CD4-positive, alpha-beta T cell (primary cell): Measurements from ENCODE around the gene DGKB. TPM values are rescaled to one million over a fixed set of nuclear protein-coding genes. Genes with fewer than 3 reads are reported as not detected.

ENCODE experiments used
- ATAC-seq: fragments of 200-7000 bp; cut with Tn5 transposase; one replicate; pipeline ENCODE4 v1.10.0; 2022; ENCODE audit warnings: mild to moderate bottlenecking; ENCODE audit not compliant: poor library complexity
- CTCF ChIA-PET: fragments of 350-600 bp; sonication (Branson Sonifier 250); formaldehyde crosslinking; loops from one replicate; lab custom pipeline; 2021; ENCODE audit warnings: antibody characterized with exemption, inconsistent platforms; lab: Charles Lee
- POLR2A ChIA-PET: fragments of 350-600 bp; sonication (Branson Sonifier 250); formaldehyde crosslinking; loops from one replicate; lab custom pipeline; 2021; ENCODE audit warnings: antibody characterized with exemption, inconsistent platforms; lab: Charles Lee
- DNase-seq, 14 experiments: peaks; one replicate each; pipeline ENCODE4 v3.0.0-alpha.2; 2013 to 2020; ENCODE audit warnings: mixed read lengths in 2 of 14
- H3K27ac ChIP-seq, 2 donors: one replicate each; pipeline versions ENCODE4 v1.5.1 to v1.7.0; 2013; ENCODE audit warnings: low read length in 2 of 2, low read depth in 1 of 2, mild to moderate bottlenecking in 1 of 2
- H3K27me3 ChIP-seq, 2 experiments: 1 replicate in 1 of 2; 2 replicates in 1 of 2; pipeline versions ENCODE4 v1.6.1 to v1.7.0; 2013; ENCODE audit warnings: low read length in 2 of 2, control low read depth in 1 of 2, mild to moderate bottlenecking in 1 of 2, moderate library complexity in 1 of 2; ENCODE audit not compliant: insufficient read depth in 2 of 2, control insufficient read depth in 1 of 2
- H3K36me3 ChIP-seq: one replicate; pipeline ENCODE4 v1.6.1; 2013; ENCODE audit warnings: low read length, control low read depth; ENCODE audit not compliant: insufficient read depth
- H3K4me1 ChIP-seq: one replicate; pipeline ENCODE4 v1.6.1; 2013; ENCODE audit warnings: low read length, control low read depth; ENCODE audit not compliant: insufficient read depth
- H3K4me3 ChIP-seq: one replicate; pipeline ENCODE4 v1.5.1; 2013; ENCODE audit warnings: mild to moderate bottlenecking, low read length, moderate library complexity
- H3K9me3 ChIP-seq, 2 experiments: 1 replicate in 1 of 2; 2 replicates in 1 of 2; pipeline versions ENCODE4 v1.6.1 to v1.7.0; 2013; ENCODE audit warnings: low read length in 2 of 2, mild to moderate bottlenecking in 2 of 2, control low read depth in 1 of 2, moderate library complexity in 1 of 2; ENCODE audit not compliant: control insufficient read depth in 1 of 2, insufficient read depth in 1 of 2
- H3K27ac Mint-ChIP-seq: one replicate; pipeline ENCODE4 v1.8.0; 2020; ENCODE audit warnings: mixed read lengths
- H3K27me3 Mint-ChIP-seq: one replicate; pipeline ENCODE4 v1.8.0; 2021; ENCODE audit warnings: mixed read lengths
- H3K36me3 Mint-ChIP-seq: one replicate; pipeline ENCODE4 v1.8.0; 2021; ENCODE audit warnings: low read depth, mixed read lengths
- H3K4me1 Mint-ChIP-seq: one replicate; pipeline ENCODE4 v1.8.0; 2021; ENCODE audit warnings: low read depth, mixed read lengths
- H3K4me3 Mint-ChIP-seq: one replicate; pipeline ENCODE4 v1.8.0; 2020; ENCODE audit warnings: mild to moderate bottlenecking, mixed read lengths
- H3K9me3 Mint-ChIP-seq: one replicate; pipeline ENCODE4 v1.8.0; 2020; ENCODE audit warnings: mixed read lengths
- intact Hi-C, 2 experiments: fragments of 100-400 bp; cut with DNase I in 1 of 2; cut with micrococcal nuclease in 1 of 2; formaldehyde crosslinking; loops; one replicate each; pipeline versions ENCODE4 v1.15.1 to v1.9.0; 2023 to 2025; cut with DNase I, micrococcal nuclease
- total RNA-seq, 174 experiments: library from RNA in 2 of 174; stranded (reverse) in 2 of 174; gene quantifications; one replicate each; pipeline ENCODE4 v1.2.3 and lab custom pipeline; 2021 to 2026
- TF ChIP-seq, protein P1 (sequence below): fragments of 200-600 bp; IDR thresholded peaks from one replicate; pipeline ENCODE4 v1.8.0; 2022; ENCODE audit warnings: antibody characterized with exemption, mild to moderate bottlenecking

DGKB gene
- total RNA-seq, 2 experiments from 2014 or later = not detected

DNA sequence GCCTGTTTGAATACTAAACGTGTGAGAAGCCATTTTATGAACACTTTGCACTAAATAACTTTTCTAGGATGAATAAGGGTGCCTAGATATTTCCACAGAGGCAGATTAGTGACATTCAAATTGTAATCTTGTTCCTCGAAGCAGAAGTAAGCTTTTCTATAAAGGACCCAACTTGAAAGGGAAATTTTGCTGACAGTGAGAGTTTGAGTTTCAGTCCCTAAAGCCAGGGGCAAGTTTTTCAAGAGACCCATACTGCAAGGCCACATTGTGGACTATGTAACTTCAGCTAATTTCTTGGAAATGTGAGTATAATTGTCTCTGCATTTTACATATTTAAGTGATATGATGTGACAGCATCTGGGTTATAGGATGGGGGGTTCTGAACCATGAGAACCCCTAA, 525.8 kb downstream of the DGKB start:
- no peaks in the 10 kb centered on the region for H3K4me1 Mint-ChIP-seq
- no peak overlapping the region for H3K4me3 Mint-ChIP-seq
- POLR2A ChIA-PET = no interaction called here

DNA sequence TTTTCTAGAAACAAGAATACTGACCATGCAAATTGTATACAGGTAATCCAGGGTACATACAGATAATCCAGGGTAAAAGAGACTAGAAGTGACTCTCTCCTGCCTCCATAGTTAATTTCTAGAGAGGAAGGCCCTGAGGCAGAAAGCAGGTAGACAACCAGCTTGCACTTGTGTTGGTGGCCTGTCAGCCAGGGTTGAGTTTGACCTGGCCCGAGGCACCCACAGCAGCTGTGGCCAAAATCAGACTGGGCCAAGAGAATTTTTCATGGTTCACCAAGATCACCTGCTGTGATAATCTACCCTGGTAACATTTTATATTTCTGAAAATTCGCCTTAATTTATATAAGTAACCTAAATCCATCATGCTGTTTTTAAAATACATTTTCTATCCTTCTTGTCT, 526.6 kb downstream of the DGKB start:
- Histone ChIP-seq H3K27ac (no peak overlapping the region), H3K9me3 (no peaks in the 10 kb centered on the region), H3K27me3 (no peaks in the 10 kb centered on the region), H3K4me1 (no peaks in the 10 kb centered on the region), H3K4me3 (no peak overlapping the region), H3K36me3 (no peaks in the 10 kb centered on the region)
- Mint-ChIP-seq H3K9me3 (peaks cover 7% of the 10 kb centered on the region), H3K36me3 (no peaks in the 10 kb centered on the region), H3K27me3 (no peaks in the 10 kb centered on the region), H3K4me3 (no peak overlapping the region), H3K27ac (no peak overlapping the region), H3K4me1 (no peaks in the 10 kb centered on the region)
- POLR2A ChIA-PET = no interaction called here
- TF ChIP-seq, protein P1, sequence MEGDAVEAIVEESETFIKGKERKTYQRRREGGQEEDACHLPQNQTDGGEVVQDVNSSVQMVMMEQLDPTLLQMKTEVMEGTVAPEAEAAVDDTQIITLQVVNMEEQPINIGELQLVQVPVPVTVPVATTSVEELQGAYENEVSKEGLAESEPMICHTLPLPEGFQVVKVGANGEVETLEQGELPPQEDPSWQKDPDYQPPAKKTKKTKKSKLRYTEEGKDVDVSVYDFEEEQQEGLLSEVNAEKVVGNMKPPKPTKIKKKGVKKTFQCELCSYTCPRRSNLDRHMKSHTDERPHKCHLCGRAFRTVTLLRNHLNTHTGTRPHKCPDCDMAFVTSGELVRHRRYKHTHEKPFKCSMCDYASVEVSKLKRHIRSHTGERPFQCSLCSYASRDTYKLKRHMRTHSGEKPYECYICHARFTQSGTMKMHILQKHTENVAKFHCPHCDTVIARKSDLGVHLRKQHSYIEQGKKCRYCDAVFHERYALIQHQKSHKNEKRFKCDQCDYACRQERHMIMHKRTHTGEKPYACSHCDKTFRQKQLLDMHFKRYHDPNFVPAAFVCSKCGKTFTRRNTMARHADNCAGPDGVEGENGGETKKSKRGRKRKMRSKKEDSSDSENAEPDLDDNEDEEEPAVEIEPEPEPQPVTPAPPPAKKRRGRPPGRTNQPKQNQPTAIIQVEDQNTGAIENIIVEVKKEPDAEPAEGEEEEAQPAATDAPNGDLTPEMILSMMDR = no peak
- ATAC-seq (no peak), DNase-seq (no peak)
- CTCF ChIA-PET = no interaction called here
- intact Hi-C loops = no loop called here

More for the DNA sequence above, 525.8 kb downstream of the DGKB start:
- Mint-ChIP-seq H3K27ac (no peak overlapping the region), H3K36me3 (no peaks in the 10 kb centered on the region), H3K27me3 (no peaks in the 10 kb centered on the region), H3K9me3 (peaks cover 9% of the 10 kb centered on the region)
- ATAC-seq = no peak
- Histone ChIP-seq H3K9me3 (no peaks in the 10 kb centered on the region), H3K27me3 (no peaks in the 10 kb centered on the region), H3K27ac (no peak overlapping the region), H3K4me3 (no peak overlapping the region), H3K36me3 (no peaks in the 10 kb centered on the region), H3K4me1 (no peaks in the 10 kb centered on the region)
- no peak for DNase-seq
- TF ChIP-seq, protein P1 = no peak
- intact Hi-C loops = no loop called here
- CTCF ChIA-PET = no interaction called here

DNA sequence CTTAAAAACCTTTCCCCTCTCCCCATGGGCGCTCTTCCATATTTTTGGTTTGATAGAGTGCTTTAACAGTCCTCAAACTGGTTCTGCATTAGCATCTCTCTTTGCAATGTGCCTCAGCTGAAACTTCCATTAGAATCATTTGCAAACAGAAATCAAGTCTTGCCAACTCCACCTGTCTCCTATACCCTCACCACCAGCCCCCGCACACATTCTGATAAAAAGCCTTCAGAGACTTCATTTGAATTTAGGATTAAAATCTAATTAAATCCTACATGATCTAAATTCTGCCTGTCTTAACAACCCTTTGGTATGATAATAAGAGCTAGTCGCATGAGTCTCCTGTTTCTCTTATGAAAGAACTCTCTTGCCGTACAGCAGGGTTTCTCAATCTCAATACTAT, 528.2 kb downstream of the DGKB start:
- TF ChIP-seq, protein P1 = no peak
- Histone ChIP-seq H3K27me3 (no peaks in the 10 kb centered on the region), H3K36me3 (no peaks in the 10 kb centered on the region), H3K9me3 (no peaks in the 10 kb centered on the region), H3K27ac (no peak overlapping the region), H3K4me1 (no peaks in the 10 kb centered on the region), H3K4me3 (no peak overlapping the region)
- ChIA-PET POLR2A (no interaction called here), CTCF (no interaction called here)
- no peak overlapping the region for H3K4me3 Mint-ChIP-seq
- intact Hi-C loops = no loop called here
- no peak for DNase-seq
- no peak overlapping the region for H3K27ac Mint-ChIP-seq
- ATAC-seq = no peak
- H3K4me1 Mint-ChIP-seq = no peaks in the 10 kb centered on the region
- no peaks in the 10 kb centered on the region for H3K36me3 Mint-ChIP-seq
- H3K9me3 Mint-ChIP-seq = peaks cover 9% of the 10 kb centered on the region
- no peaks in the 10 kb centered on the region for H3K27me3 Mint-ChIP-seq
